ENCODE results near the gene EVA1C.
"Not testable (repeated sequence)": the region's sequence is repeated elsewhere in the genome, so short reads cannot be mapped to it uniquely, and the experiment has no call there.

The EVA1C gene

DNA sequence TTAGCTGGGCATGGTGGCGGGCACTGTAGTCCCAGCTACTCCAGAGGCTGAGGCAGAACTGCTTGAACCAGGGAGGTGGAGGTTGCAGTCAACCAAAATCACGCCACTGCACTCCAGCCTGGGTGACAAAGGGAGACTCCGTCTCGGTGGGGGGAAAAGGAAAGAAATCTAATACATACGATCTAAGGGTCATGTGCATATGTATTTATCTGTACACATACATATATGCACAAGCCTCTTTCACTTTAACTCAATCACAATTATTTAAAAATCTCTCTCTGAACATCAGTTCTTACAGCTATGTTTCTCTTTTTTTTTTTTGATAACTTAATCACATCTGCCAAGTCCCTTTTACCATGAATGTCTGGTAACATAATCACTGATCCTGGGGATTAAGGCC is 34.7 kb downstream of the EVA1C start:
- ChIA-PET POLR2A (no interaction called here), CTCF (interaction anchor here (2.1 kb wide), 1 partner anchor 9 kb away, joined by 6 read pairs; no protein-coding TSS in a partner anchor)
- TF ChIP-seq, protein P1, sequence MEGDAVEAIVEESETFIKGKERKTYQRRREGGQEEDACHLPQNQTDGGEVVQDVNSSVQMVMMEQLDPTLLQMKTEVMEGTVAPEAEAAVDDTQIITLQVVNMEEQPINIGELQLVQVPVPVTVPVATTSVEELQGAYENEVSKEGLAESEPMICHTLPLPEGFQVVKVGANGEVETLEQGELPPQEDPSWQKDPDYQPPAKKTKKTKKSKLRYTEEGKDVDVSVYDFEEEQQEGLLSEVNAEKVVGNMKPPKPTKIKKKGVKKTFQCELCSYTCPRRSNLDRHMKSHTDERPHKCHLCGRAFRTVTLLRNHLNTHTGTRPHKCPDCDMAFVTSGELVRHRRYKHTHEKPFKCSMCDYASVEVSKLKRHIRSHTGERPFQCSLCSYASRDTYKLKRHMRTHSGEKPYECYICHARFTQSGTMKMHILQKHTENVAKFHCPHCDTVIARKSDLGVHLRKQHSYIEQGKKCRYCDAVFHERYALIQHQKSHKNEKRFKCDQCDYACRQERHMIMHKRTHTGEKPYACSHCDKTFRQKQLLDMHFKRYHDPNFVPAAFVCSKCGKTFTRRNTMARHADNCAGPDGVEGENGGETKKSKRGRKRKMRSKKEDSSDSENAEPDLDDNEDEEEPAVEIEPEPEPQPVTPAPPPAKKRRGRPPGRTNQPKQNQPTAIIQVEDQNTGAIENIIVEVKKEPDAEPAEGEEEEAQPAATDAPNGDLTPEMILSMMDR (IDR thresholded peaks at IDR 0.05; ENCODE audit: control extremely low read depth, extremely low read depth, low read depth, missing control alignments): no peak

DNA sequence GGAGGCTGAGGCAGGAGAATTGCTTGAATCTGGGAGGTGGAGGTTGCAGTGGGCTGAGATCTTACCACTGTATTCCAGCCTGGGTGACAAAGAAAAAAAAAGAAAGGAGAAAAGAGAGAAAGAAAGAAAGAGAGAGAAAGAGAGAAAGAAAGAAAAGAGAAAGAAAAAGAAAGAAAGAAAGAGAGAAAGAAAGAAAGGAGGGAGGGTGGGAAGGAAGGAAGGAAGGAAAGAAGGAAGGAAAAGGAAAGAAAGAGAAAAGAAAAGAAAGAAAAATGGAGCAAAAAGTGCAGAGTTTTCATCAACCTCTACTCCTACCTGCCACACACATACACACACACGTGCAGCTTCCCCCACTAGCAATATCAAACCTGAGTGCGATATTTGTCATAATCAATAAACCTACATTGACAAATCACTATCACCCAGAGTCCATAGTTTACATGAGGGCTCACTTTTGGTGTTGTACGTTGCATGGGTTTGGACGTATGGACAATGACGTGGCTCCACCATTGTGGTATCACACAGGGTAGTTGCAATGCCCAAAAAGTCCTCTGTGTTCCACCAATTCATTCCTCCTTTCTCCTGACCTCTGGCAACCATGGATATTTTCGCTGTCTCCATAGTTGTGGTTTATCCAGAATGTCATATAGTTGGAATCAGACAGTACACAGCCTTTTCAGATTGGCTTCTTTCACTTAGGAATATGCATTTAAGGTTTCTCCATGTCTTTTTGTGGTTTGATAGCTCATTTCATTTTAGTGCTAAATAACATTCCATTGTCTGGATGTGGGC is 36.5 kb downstream of the EVA1C start:
- POLR2A ChIA-PET: no interaction called here
- no peak for DNase-seq (ENCODE audit: extremely low spot score)
- CTCF ChIA-PET: no interaction called here
- TF ChIP-seq, protein P1 (IDR thresholded peaks at IDR 0.05; ENCODE audit: control extremely low read depth, extremely low read depth, low read depth, missing control alignments): no peak

More for the DNA sequence above, 34.7 kb downstream of the EVA1C start:
- no peak for DNase-seq (ENCODE audit: extremely low spot score)

DNA sequence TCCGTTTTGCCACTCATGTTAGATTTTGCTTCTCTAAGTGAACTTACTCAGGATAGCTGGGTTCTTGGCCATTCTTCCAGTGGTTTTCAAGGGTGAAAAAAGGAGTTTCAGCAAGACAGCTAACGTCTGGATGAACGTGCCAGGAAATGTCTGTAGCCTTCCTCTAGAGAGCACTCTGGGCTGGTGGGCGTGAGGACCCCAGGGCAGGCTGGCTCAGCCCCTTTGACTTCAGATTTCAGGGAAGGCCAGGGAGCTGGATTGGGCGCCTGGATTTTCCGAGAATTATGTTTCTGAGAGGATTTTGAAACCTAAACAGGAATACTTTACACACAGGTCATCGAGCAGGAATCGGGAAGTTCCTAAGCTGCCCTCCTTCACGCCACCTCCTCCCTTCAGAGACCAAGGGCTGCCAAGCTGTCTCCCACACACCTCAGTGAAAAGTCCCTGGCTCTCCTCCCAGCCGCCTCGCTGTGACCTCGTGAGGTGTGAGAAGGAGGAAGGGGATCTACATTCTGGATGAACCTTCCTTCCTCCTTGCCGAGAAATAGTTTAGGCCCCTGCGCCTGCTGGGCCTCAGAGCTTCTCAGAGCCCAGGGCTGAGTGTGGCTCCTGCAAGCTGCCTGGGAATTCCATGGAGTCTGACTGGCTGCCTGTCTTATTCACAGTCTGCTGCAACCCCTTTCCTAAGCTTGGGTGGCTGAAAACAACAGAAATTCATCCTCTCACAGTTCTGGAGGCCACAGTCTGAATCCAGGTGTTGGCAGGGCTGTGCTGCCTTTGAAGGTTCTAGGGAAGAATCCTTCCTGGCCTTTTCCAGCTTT is 38.6 kb downstream of the EVA1C start:
- CTCF ChIA-PET; POLR2A ChIA-PET; DNase-seq (ENCODE audit: extremely low spot score): not testable (repeated sequence)

DNA sequence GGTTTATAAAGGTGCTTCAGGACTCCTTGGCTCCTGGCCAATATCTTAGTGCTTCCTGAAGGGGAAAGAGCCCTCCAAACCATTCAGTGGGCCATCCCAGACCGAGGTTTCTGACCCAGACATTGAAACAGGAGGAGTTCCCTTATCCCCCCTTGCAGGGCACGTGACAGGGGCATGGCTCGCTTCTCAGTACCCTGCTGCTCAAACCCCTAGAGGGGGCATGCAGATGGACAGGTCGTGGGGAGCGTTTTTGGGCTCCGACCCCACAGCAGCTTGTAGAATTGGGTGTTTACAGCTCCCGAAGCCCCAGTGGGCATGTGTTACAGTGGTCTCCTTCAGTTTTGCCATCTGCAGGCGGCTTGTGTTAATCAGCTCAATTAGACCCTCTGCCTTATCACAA is 39.7 kb downstream of the EVA1C start:
- CTCF ChIA-PET; DNase-seq (ENCODE audit: extremely low spot score); POLR2A ChIA-PET: not testable (repeated sequence)

DNA sequence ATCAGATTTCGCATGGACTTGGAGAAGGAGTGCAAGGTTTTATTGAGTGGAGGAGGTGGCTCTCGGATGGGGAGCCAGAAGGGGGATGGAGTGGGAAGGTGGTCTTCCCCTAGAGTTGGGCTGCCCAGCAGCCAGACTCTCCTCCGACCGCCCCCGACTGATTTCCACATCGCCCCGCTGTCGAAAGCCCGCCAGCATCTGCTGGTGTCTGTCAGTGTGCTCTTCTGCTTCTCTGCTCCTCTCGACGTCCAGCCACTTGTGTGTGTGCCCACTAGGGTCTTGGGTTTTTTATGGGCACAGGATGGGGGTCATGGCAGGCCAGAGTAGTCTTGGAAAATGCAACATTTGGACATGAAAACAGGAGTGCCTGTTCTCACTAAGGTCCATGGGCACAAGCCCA is 40.1 kb downstream of the EVA1C start:
- no peak for DNase-seq (ENCODE audit: extremely low spot score)
- TF ChIP-seq, protein P1 (IDR thresholded peaks at IDR 0.05; ENCODE audit: control extremely low read depth, extremely low read depth, low read depth, missing control alignments): no peak
- ChIA-PET CTCF (no interaction called here), POLR2A (no interaction called here)

DNA sequence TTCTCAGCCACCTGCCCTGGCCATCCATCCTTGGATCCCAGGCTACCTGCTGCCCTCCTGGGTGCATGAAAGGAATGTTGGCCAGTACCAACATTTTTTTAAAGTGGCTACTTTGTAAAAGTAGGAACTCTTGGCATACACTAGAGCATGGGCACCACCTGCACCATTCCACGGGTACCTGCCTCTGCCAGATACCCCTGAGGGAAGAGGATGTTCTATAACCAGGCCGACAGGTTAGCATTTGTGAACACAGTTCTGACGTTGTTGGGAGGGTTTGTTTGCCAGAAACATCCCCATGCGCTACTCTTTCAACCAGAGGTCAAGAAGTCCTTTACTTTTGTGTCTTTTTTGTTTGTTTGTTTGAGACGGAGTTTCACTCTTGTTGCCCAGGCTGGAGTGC is 43.0 kb downstream of the EVA1C start:
- TF ChIP-seq, protein P1 (IDR thresholded peaks at IDR 0.05; ENCODE audit: control extremely low read depth, extremely low read depth, low read depth, missing control alignments): no peak
- DNase-seq (ENCODE audit: extremely low spot score): no peak
- ChIA-PET POLR2A (no interaction called here), CTCF (interaction anchor here (1.6 to 2.1 kb wide), 2 partner anchors 9 to 146 kb away, joined by 5 to 6 read pairs; no protein-coding TSS in a partner anchor)

DNA sequence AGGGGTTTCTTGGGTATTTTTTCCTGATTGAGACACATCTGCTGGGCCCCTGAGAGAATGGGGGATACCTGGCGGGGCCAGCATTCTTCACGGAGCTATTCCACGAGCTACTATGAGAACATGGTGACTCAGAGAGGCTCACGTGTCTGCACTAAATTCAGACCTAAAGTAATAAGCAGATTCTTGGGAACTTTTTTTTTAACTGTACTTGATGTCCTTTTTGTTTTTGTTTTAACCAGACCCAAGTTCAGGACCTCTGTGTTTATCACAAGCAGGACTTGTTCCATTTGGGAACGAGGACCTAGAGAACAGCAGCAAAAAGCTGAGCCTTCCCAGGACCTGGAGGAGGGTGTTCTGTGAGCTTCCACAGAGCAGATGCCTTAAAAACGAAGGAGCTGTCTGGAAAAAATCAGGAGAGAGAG is 44.0 kb downstream of the EVA1C start:
- ChIA-PET CTCF (interaction anchor here (1.6 to 2.1 kb wide), 2 partner anchors 9 to 145 kb away, joined by 5 to 6 read pairs; no protein-coding TSS in a partner anchor), POLR2A (no interaction called here)
- TF ChIP-seq, protein P1 (IDR thresholded peaks at IDR 0.05; ENCODE audit: control extremely low read depth, extremely low read depth, low read depth, missing control alignments): no peak
- DNase-seq (ENCODE audit: extremely low spot score): no peak

All from GM10248 (cell line).